WERI-Rb-1 (cell line): ENCODE data around the gene CLEC18A.
"Not testable (repeated sequence)": the region's sequence is repeated elsewhere in the genome, so short reads cannot be mapped to it uniquely, and the experiment has no call there.

Experiments used
- DNase-seq: peaks from one replicate; pipeline ENCODE4 v3.0.0-alpha.2; 2020
- H3K27ac ChIP-seq: fragments of 250-450 bp; sonication (Bioruptor Pico); 2 replicates; pipeline ENCODE4 v1.5.1; 2020; ENCODE audit warnings: mild to moderate bottlenecking, moderate library complexity
- H3K27me3 ChIP-seq: fragments of 250-450 bp; sonication (Bioruptor Pico); 2 replicates; pipeline ENCODE4 v1.5.1; 2021; ENCODE audit warnings: mild to moderate bottlenecking, low read depth, moderate library complexity; ENCODE audit not compliant: insufficient read depth, severe bottlenecking
- H3K36me3 ChIP-seq: fragments of 250-450 bp; sonication (Bioruptor Pico); 2 replicates; pipeline ENCODE4 v1.5.1; 2020; ENCODE audit warnings: mild to moderate bottlenecking, moderate library complexity
- H3K4me3 ChIP-seq: 2 replicates; pipeline ENCODE4 v1.5.1; 2011; ENCODE audit warnings: low read depth, mild to moderate bottlenecking, control low read depth, low read length
- H3K9me3 ChIP-seq: fragments of 250-450 bp; sonication (Bioruptor Pico); 2 replicates; pipeline ENCODE4 v1.5.1; 2021; ENCODE audit warnings: mild to moderate bottlenecking, moderate library complexity; ENCODE audit not compliant: severe bottlenecking

CLEC18A gene

GRCh38 chr16:70012354-70012753 lies 61.2 kb downstream of the CLEC18A start:
- H3K4me3 ChIP-seq, H3K27ac ChIP-seq, DNase-seq, H3K27me3 ChIP-seq, H3K36me3 ChIP-seq, H3K9me3 ChIP-seq: not testable (repeated sequence)

- H3K36me3 ChIP-seq, H3K4me3 ChIP-seq, H3K9me3 ChIP-seq, DNase-seq, H3K27me3 ChIP-seq, H3K27ac ChIP-seq: not testable (repeated sequence)
Measured at GRCh38 chr16:70012951-70013350, 61.8 kb downstream of the CLEC18A start.
